ENCODE measurements around the gene GRAMD1B.

GRAMD1B gene

DNA sequence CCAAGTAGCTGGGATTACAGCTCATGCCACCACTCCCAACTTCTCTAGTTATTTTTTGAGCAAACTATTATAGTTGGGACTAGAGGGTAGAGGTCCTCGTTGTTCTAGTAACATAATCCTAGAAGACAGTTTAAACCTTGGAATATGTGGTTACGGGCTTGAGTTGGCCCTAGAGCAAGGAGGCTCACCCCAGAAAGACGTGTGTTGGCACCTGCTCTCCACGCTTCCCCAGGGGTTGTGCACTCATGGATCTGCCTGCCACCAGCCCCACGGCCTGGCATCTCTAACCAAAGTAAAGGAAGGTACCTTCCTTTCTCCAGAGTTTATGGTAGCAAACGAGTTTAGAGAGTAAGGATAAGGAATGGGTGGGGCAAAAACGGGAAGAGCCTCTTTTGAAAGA lies 145.4 kb downstream of the GRAMD1B start:
- DNase-seq, result no peak

DNA sequence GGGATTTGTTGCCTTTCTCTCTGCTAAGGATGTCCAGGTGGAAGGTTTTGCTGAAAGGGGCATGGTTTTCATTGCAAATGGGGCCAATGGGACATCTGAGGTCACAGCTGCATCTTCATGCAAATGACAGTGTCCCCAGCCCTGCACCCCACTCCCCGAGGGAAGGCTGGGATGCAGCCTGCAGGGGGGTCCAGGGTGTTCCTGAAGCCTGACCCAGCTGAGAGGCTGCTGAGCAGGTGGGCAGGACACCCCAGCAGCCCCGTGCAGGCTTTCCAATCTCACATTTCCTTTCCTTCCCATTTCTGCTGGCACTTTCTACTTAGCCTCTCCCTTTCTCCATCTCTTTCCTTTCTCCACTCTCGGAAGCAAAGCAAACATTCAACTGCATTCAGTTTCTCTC lies 146.0 kb downstream of the GRAMD1B start:
- DNase-seq, result no peak

DNA sequence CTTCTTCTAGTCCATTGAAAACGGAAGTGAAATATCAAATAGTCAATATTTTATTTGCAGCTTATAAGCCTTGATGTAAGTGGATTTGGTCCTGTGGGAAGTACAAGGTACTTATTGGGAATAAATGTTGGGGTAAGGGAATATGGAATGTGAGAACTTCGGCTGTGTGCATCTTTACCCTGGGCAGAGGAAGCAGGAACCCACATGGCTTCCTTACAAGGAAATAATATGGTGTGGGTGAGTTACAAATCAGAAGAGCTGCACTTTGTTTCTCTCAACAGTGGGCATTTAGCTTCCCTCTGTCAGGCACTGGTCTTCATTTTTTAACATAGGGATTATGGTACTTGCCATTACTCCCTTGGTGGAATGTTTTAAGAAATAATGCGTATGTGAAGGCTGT lies 146.4 kb downstream of the GRAMD1B start:
- DNase-seq, result no peak

GRCh38 chr11:123577081-123577598 lies 147.1 kb downstream of the GRAMD1B start:
- DNase-seq, result peak; percentile 70 to 74

GRCh38 chr11:123578778-123579481 lies 148.9 kb downstream of the GRAMD1B start:
- DNase-seq, result no peak

DNA sequence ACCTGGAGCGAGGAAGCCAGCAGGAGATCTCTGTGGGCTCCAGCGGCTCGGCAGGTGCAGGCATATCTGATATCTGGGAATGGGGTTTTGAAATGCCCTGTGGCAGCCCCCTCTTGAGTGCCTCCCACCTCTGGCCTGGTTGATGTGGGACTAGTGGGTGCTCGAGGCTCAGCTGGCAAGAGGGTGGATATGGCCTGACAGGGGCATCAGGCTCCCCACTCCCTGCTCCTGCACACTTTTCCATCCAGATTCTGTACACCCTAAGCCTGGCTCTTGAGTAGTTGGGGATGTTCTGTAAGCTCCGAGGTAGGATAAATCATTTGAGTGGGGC lies 149.4 kb downstream of the GRAMD1B start:
- DNase-seq, result no peak

DNA sequence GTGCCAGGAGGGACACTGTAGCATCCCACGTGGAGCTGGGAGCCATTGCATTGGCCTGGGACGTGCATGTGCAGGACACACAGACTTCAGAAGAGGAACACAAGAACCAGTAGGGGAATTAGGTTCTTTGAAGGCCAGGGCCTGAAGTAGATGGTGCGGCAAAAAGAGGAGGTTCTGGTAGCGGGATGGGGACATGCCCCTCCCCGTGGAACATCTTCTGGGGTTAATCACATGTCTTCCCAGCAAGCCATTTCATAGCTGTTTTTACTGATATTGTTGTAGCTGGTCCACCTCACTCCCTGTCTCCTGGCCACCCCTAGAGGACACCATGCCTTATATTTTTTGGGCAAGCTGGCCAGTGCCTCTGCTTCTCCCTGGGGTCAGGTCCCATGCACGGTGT lies 150.1 kb downstream of the GRAMD1B start:
- no peak for DNase-seq

GRCh38 chr11:123580557-123581275 lies 150.6 kb downstream of the GRAMD1B start:
- DNase-seq, result peak; percentile 86 to 90

- no peak for DNase-seq
These were observed 151.8 kb downstream of the GRAMD1B start for GRCh38 chr11:123581651-123582399.

DNA sequence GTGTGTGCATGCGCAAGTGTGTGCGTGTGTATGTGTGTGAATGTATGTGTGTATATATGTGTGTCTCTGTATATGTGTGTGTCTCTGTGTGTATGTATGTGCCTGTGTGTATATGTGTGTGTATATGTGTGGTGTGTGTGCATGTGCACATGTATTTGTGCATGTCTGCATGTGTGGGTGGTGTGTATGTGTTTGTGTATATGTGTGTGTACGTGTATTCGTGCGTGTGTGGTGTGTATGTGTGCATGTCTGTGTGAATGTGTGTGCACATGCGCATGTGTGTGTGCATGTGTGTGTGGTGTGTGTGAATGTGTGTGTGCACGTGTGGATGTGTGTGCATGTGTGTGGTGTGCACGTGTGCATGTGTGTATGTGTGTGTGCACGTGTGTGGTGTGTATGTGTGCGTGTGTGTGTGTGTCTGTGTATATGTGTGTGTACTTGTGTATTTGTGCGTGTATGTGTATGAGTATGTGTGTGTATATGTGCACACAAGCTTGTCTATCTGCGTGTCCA lies 153.0 kb downstream of the GRAMD1B start:
- no peak for DNase-seq

- DNase-seq, result no peak
These were observed 154.1 kb downstream of the GRAMD1B start for GRCh38 chr11:123584186-123584585.

DNA sequence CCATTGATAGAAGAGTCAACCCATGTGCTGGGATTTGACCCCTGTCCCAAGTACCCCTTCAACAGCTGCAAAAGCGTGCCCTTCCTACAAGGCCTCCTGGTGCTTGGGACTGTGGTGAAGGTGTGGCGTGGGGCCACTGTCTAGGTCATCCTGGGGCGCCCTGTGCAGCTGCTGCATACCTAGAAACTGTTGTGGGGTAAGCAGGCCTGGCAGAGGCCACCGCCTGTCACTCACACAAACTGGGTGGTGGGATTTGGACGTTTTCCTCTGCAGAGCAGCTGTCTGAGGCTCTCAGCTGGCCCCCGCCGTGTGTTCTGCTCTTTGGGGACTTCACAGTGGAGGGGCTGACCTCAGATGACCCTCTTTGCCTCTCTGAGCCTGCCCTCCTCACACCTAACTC lies 154.7 kb downstream of the GRAMD1B start:
- no peak for DNase-seq

- no peak for DNase-seq
These were observed 155.1 kb downstream of the GRAMD1B start for GRCh38 chr11:123585206-123585605.

- DNase-seq, result no peak
These were observed 155.6 kb downstream of the GRAMD1B start for GRCh38 chr11:123585706-123586105.

GRCh38 chr11:123586568-123586967 lies 156.5 kb downstream of the GRAMD1B start:
- no peak for DNase-seq

GRCh38 chr11:123587044-123587443 lies 157.0 kb downstream of the GRAMD1B start:
- no peak for DNase-seq

GRCh38 chr11:123587559-123587958 lies 157.5 kb downstream of the GRAMD1B start:
- no peak for DNase-seq

- DNase-seq, result no peak
These were observed 158.2 kb downstream of the GRAMD1B start for GRCh38 chr11:123588117-123588863.

DNA sequence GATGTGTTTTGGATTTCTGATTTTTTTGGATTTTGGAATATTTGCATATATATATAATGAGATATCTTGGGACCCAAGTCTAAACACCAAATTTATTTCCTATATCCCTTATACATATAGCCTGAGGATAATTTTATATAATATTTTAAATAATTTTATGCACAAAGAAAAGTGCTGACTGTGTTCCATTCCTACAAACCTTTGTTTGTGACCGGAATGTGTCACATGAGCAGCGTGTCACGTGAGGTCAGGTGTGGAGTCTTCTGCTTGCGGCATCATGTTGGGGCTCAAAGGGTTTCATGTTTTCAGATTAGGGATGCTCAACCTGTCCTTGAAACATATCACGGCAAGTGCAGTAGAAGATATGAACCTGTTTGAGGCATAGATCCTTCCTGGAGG lies 158.8 kb downstream of the GRAMD1B start:
- DNase-seq, result no peak

- no peak for DNase-seq
These were observed 160.3 kb downstream of the GRAMD1B start for GRCh38 chr11:123590296-123590912.

- DNase-seq, result no peak
These were observed 163.5 kb downstream of the GRAMD1B start for GRCh38 chr11:123593570-123593969.

DNA sequence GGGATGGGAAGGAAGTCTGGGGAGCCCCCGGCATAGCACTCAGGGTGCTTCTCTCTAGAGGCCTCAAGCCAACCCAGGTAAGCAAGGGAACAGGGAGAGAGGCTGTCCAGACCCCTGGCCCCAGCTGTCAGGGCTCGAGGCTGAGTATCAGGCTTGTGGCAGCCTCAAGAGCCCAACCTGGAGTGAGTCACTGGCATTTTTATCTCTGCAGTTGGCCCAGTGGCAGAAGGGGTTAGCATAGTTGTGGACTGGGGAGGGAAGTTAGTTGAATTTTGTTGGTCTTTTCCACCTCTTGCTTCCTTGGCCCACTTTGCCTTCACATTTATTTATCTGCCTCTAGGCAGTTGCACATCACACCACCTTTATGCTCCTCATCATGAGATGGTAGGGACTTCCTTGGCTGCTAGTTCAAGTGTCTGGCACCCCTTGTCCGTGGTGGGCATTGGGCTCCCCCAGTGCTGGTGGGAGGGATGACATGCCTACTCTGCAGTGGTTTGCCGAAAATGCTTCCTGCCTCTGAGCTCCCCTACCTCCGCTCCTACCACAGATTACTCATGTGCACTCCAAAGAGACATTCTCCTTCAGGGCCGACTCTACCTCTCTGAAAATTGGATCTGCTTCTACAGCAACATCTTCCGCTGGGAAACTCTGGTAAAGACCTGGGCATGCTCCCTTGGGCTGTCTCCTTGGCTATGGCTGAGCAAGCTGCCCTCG lies 164.3 kb downstream of the GRAMD1B start:
- no peak for DNase-seq
